ENCODE results near the gene CARNS1.
A peak's percentile ranks its signal among the peaks of the same experiment; 100 is the strongest.

Gene CARNS1

GRCh38 chr11:67466367-67466766, 50.9 kb downstream of the CARNS1 start:
- peak overlapping the region; percentile 98 for H3K27ac ChIP-seq

GRCh38 chr11:67466962-67467771, 51.7 kb downstream of the CARNS1 start:
- peak overlapping the region; percentile 98 for H3K27ac ChIP-seq

More at GRCh38 chr11:67466367-67466766, 50.9 kb downstream of the CARNS1 start:
- no peak for TF ChIP-seq CTCF (conservative IDR thresholded peaks at IDR 0.05)

GRCh38 chr11:67468056-67468455, 52.6 kb downstream of the CARNS1 start:
- H3K27ac ChIP-seq: peak overlapping the region; percentile 98
- no peak for TF ChIP-seq CTCF (conservative IDR thresholded peaks at IDR 0.05)

More at GRCh38 chr11:67466962-67467771, 51.7 kb downstream of the CARNS1 start:
- no peak for TF ChIP-seq CTCF (conservative IDR thresholded peaks at IDR 0.05)

- H3K27ac ChIP-seq: peak overlapping the region; percentile 98
- no peak for TF ChIP-seq CTCF (conservative IDR thresholded peaks at IDR 0.05)
These were observed 52.9 kb downstream of the CARNS1 start for GRCh38 chr11:67468456-67468758.

GRCh38 chr11:67468759-67469507, 53.5 kb downstream of the CARNS1 start, which contains the start of gene TMEM134:
Gene TMEM134, minus strand, starts transcription at chr11:67469251. Its CDS starts 59 bp downstream, at chr11:67469192.
- H3K27ac ChIP-seq: peak within 1 kb of the TSS; percentile 98
- TF ChIP-seq CTCF (conservative IDR thresholded peaks at IDR 0.05): peak; percentile 85

GRCh38 chr11:67469508-67469811, 54.0 kb downstream of the CARNS1 start:
- peak overlapping the region; percentile 98 for H3K27ac ChIP-seq
- TF ChIP-seq CTCF (conservative IDR thresholded peaks at IDR 0.05): peak; percentile 67

GRCh38 chr11:67470337-67471002, 55.0 kb downstream of the CARNS1 start:
- no peak for TF ChIP-seq CTCF (conservative IDR thresholded peaks at IDR 0.05)
- H3K27ac ChIP-seq: no peak overlapping the region
